ENCODE data around the gene FES. TPM values are rescaled to one million over a fixed set of nuclear protein-coding genes. Genes with fewer than 3 reads are reported as not detected.
A peak's percentile ranks its signal among the peaks of the same experiment; 100 is the strongest.

The FES gene
- total and polyA plus RNA-seq, 2 of the 13 experiments (the other 11 are each of a cell fraction or from before 2014, with no cell fraction given) = 4.0 to 9.5 TPM

- TF ChIP-seq MLXIP (CRISPR knock-in tag; IDR thresholded peaks at IDR 0.05; ENCODE audit: borderline replicate concordance) (no peak), ZNF460 (CRISPR knock-in tag; IDR thresholded peaks at IDR 0.05; ENCODE audit: borderline replicate concordance) (no peak), RCOR2 (CRISPR knock-in tag; IDR thresholded peaks at IDR 0.05) (no peak), HOXA3 (CRISPR knock-in tag; IDR thresholded peaks at IDR 0.05) (peak; percentile 85), HMG20A (CRISPR knock-in tag; IDR thresholded peaks at IDR 0.05; ENCODE audit: borderline replicate concordance) (no peak), ZBTB4 (CRISPR knock-in tag; IDR thresholded peaks at IDR 0.05; ENCODE audit: borderline replicate concordance) (peak; percentile 57), SP140L (CRISPR knock-in tag; IDR thresholded peaks at IDR 0.05; ENCODE audit: borderline replicate concordance) (no peak), KLF11 (CRISPR knock-in tag; IDR thresholded peaks at IDR 0.05) (peak; percentile 73; the same call in 1 of the 2 replicates), RXRB (CRISPR knock-in tag; IDR thresholded peaks at IDR 0.05; ENCODE audit: borderline replicate concordance) (peak; percentile 52; the same call in 1 of the 2 replicates), ZSCAN29 (CRISPR knock-in tag; conservative IDR thresholded peaks at IDR 0.05) (no peak), PAXIP1 (CRISPR knock-in tag; conservative IDR thresholded peaks at IDR 0.05) (no peak; the same call in 1 of the 2 replicates), MTA1 (CRISPR knock-in tag; IDR thresholded peaks at IDR 0.05; ENCODE audit: borderline replicate concordance) (peak; percentile 67; the same call in 1 of the 2 replicates), ATAD3A (CRISPR knock-in tag; IDR thresholded peaks at IDR 0.05) (no peak), ELK4 (CRISPR knock-in tag; IDR thresholded peaks at IDR 0.05; ENCODE audit: borderline replicate concordance) (no peak), TCF7L2 (IDR thresholded peaks at IDR 0.05; ENCODE audit: low read depth, low read length) (no peak), ZNF652 (CRISPR knock-in tag; IDR thresholded peaks at IDR 0.05; ENCODE audit: borderline replicate concordance, low read depth) (no peak), ZNF720 (CRISPR knock-in tag; IDR thresholded peaks at IDR 0.05) (no peak)
These were observed 47.7 kb downstream of the FES start, which contains the start of gene HDDC3 (continued) for GRCh38 chr15:90931828-90932659.

Data from HepG2 (cell line).